HG02571 (cell line): ENCODE data around the gene PLRG1.

ENCODE experiments used
- ATAC-seq: cut with Tn5 transposase; IDR thresholded peaks from one replicate; pipeline ENCODE4 v1.9.1; 2021; ENCODE audit warnings: mild to moderate bottlenecking, moderate library complexity; ENCODE audit not compliant: unreplicated experiment

The PLRG1 gene

GRCh38 chr4:154526151-154526550, 24.0 kb downstream of the PLRG1 start:
- no peak for ATAC-seq

GRCh38 chr4:154521607-154522006, 28.6 kb downstream of the PLRG1 start:
- no peak for ATAC-seq

- no peak for ATAC-seq
These were observed 31.0 kb downstream of the PLRG1 start for GRCh38 chr4:154519214-154519613.

- ATAC-seq = no peak
These were observed 32.6 kb downstream of the PLRG1 start for GRCh38 chr4:154517591-154517990.

GRCh38 chr4:154516318-154517029, 33.7 kb downstream of the PLRG1 start:
- no peak for ATAC-seq

GRCh38 chr4:154511981-154512380, 38.2 kb downstream of the PLRG1 start:
- ATAC-seq = no peak

GRCh38 chr4:154511548-154511947, 38.7 kb downstream of the PLRG1 start:
- no peak for ATAC-seq

- ATAC-seq = no peak
These were observed 43.0 kb downstream of the PLRG1 start for GRCh38 chr4:154507156-154507555.

- no peak for ATAC-seq
These were observed 43.9 kb downstream of the PLRG1 start for GRCh38 chr4:154506253-154506652.

- no peak for ATAC-seq
These were observed 46.6 kb downstream of the PLRG1 start for GRCh38 chr4:154503598-154503997.

GRCh38 chr4:154502111-154502510, 48.1 kb downstream of the PLRG1 start:
- no peak for ATAC-seq

GRCh38 chr4:154497889-154498288, 52.3 kb downstream of the PLRG1 start:
- no peak for ATAC-seq

GRCh38 chr4:154495867-154496266, 54.3 kb downstream of the PLRG1 start:
- ATAC-seq = no peak

GRCh38 chr4:154492288-154492687, 57.9 kb downstream of the PLRG1 start:
- ATAC-seq = no peak

GRCh38 chr4:154491341-154492271, 58.6 kb downstream of the PLRG1 start, which contains the start of gene DCHS2:
Gene DCHS2 (minus strand): TSS chr4:154491799. CDS start chr4:154491355, 444 bp downstream.
- peak; percentile 57 for ATAC-seq

- peak; percentile 61 for ATAC-seq
These were observed 59.4 kb downstream of the PLRG1 start for GRCh38 chr4:154490583-154491340.

GRCh38 chr4:154490234-154490582, 60.0 kb downstream of the PLRG1 start:
- no peak for ATAC-seq

GRCh38 chr4:154489558-154490233, 60.5 kb downstream of the PLRG1 start:
- no peak for ATAC-seq

GRCh38 chr4:154487145-154487544, 63.1 kb downstream of the PLRG1 start:
- ATAC-seq = no peak

GRCh38 chr4:154485127-154485773, 65.0 kb downstream of the PLRG1 start:
- peak; percentile 95 for ATAC-seq
